UCSD-AML1 (cell line): ENCODE data around the gene ZEB1.
"Not testable (repeated sequence)": the region's sequence is repeated elsewhere in the genome, so short reads cannot be mapped to it uniquely, and the experiment has no call there.

Source experiments
- DNase-seq: peaks from one replicate; lab custom pipeline; 2025; ENCODE audit not compliant: unreplicated experiment; lab: John Stamatoyannopoulos, UW

ZEB1 gene

DNA sequence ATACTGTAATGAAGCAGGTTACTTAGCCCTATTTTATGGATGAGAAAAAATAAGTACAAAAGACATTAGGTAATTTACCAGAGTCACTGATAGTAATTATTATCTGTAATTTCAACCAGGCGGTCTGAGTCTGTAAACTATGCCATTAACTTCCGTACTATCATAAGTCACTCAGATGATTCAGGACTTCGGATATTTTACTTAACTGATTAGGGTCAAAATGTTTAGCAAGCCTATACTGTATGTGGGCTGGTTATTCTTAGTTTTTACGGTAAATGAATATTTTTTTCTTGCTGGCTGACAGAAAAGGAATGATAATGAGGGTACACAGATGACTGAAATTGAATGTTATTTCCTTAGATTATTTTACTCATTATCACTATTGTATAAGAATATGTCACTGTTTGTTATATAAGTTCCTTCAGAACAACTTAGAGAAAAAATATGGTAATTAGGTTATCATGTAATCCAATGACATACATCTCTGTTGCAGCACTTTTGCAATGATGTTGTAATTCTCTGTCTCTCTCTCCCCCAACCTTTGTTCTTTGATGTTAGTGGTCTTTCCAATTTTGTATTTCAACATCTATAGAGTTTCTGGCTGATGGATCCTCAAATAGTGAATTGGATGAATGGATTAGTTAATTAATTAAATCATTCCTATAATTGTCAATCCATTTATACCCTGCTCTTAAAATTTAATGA, 165.6 kb downstream of the ZEB1 start:
- no peak for DNase-seq

DNA sequence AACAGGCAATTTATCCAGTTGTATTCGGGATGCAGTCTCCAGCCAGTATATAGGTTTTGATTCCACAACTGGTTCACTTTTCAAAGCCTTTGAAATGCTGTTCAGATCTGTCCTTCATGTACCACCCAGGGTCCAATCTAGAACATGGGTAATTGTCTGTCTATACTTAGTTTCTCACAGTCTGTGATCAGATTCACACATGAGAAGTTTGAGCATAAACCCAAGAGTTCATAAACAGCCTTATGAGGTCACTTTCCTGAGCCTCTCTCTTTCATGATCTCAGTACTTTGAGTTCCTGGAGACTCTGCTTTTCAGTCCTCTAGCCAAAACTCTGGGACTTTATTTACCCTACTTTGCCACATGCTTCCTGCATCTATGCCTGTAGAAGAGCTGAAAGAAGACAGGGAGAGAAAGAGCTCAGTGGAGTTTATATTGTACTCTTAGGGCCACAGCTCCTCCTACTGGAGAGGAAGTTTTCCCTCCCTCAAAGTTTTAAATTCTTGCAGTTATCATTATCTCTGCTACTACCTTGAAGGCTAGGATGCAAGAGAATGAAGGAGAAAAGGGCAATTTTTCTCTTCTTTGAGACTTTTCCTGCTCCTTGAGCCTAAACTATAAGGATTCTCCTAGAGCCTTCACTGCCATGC, 172.0 kb downstream of the ZEB1 start:
- DNase-seq, result no peak

DNA sequence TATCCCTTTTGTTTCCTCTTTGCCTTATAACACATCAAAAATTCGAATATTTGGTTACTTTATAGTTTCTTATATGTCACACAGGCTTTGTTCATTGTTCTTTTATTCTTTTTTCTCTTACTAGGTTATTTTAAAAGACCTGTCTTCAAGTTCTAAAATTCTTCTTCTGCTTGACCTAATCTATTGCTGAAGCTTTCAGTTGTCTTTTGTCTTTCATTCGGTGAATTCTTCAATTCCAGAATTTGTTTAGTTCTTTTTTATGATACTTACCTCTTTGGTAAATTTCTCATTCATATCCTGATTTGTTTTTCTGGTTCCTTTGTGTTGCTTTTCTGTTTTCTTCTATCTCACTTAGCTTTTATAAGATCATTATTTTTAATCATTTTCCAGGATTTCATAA, 188.4 kb downstream of the ZEB1 start:
- DNase-seq, result no peak

DNA sequence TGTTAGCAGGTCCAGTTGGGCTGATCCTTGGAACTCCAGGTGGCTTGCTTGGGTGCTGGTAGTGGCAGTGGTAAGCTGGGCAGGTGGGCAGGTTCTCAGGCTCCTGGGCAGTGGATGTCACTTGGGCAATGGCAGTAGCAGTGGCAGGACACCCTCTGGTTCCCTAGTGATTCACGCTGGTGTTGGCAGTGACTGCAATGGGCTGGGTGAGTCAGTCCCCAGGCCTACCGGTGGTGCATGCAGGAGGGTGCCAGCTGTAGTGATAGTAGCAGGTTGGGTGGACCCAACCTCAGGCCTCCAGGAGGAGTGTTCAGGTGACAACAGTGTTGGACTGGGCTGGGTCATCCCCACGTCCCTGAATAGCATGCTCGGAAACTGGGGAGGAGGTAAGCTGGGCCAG, 189.2 kb downstream of the ZEB1 start:
- no peak for DNase-seq

DNA sequence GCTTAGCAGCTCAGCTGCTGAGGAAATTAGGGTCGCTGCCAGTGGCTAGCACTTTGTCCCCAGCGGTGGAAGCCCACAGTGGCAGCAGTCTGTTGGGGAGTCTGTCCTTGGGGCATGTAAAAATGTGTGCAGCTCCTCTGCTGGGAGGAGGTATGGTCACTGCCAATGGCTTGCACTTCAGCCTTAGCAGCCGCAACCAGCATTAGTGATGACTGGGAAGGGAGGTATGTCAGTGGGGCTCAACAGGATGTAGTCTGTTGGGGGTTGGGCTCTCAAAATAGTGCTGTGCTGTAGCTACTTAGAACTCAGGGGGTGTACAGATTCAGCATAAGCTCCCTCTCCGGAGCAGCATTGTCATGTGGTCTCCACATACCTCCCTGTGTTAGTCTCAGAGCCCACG, 189.9 kb downstream of the ZEB1 start:
- no peak for DNase-seq

DNA sequence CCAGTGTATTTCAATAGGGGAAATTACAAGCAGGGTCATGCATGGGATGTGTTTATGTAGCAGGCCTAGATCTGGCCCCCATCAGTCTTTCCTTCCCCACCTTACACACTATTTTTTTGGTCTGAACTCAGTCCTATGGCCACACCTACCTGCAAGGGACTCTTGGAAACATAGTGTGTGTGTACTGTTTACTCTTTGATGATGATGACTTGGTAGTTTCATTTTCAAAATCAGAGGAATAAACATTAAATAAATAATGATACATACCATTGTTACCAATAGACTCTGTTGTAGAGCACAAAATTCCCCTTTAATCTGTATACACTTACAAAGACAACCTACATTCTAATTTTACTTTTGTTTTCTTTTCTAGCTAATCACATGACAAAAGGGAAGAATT, 191.0 kb downstream of the ZEB1 start:
- DNase-seq, result no peak

DNA sequence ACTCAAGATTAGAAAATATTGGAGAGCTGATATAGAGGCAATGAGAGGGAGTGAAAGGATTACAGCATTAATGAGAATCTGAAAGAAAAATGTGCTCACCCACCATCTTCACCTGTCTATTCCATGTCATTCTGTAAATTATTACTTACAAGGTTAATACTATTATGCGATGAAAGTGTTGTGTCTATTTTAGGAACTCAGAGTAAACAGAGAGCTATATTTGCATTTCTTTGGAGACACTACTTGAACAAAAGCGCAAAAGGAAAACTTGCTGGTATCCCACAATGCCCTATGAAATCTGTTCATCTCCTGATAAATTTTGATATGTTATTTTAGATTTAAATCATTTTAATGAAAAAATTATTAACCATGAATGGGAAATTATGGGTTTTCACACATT, 196.1 kb downstream of the ZEB1 start:
- DNase-seq, result no peak

DNA sequence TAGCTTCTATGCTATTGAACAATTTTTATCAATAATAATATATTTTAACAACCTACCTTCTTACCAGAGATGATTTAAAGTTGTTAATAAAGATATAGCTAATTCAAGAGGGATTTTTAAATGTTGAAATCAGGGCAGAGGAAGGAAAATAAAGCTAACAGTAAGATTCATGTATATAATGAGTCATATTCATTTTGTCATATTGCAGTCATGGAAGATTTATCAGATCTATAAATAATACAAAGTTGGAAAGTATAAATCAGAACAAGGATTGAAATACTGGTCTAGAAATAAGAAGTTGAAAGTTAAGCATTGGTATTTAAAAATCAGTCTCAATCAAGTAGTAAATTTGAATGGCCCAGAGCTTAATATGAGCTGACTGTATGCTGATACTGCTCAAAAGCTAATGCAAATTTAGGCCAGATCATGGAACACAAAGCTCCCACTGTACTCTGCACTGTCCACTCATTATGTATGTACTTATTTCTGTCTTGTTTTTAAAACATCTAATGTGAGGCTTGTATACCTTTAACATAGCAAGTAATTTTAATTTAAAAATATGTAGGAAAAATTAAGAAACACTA, 196.9 kb downstream of the ZEB1 start:
- no peak for DNase-seq

DNA sequence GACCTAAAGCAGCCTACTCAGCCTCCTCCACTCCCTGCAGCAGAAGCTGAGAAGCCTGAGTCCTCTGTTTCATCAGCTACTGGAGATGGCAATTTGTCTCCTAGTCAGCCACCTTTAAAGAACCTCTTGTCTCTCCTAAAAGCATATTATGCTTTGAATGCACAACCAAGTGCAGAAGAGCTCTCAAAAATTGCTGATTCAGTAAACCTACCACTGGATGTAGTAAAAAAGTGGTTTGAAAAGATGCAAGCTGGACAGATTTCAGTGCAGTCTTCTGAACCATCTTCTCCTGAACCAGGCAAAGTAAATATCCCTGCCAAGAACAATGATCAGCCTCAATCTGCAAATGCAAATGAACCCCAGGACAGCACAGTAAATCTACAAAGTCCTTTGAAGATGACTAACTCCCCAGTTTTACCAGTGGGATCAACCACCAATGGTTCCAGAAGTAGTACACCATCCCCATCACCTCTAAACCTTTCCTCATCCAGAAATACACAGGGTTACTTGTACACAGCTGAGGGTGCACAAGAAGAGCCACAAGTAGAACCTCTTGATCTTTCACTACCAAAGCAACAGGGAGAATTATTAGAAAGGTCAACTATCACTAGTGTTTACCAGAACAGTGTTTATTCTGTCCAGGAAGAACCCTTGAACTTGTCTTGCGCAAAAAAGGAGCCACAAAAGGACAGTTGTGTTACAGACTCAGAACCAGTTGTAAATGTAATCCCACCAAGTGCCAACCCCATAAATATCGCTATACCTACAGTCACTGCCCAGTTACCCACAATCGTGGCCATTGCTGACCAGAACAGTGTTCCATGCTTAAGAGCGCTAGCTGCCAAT, 202.2 kb downstream of the ZEB1 start:
- DNase-seq, result no peak

DNA sequence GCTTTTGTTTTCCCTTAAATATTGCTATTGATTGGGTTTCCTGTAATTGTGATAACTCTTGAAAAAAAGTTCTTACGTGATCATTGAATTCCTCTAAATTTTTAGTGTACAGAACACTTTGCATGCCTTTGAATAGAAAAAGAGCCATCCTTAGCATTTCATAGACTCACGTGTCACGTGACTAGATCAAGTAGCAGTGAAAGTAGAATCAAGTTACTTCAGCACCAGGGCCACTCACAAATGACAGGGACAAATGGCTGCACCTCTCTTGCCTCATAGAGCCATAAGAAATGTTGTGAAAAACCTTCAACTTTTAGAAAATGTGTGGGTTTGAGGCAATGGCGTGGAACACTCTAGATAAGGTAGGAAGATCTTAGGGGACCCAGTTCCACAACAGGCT, 203.8 kb downstream of the ZEB1 start:
- no peak for DNase-seq

DNA sequence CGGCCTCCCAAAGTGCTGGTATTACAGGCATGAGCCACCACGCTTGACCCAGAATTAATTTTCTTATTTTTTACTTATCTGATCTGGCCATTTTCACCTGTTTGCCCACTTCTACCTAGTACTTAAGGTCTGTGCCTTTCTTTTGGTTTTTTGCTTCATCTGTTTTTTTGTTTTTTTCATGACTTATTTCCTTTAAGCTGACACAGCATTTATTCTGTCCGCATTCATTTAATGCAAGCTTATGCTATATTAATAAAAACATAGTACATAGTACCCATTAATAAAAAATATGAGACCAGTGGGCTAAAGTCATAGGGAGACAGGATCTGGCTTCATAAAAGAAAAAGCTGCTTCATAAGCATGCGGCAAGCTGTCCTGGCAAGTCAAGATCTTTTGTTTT, 205.4 kb downstream of the ZEB1 start:
- DNase-seq, result no peak

DNA sequence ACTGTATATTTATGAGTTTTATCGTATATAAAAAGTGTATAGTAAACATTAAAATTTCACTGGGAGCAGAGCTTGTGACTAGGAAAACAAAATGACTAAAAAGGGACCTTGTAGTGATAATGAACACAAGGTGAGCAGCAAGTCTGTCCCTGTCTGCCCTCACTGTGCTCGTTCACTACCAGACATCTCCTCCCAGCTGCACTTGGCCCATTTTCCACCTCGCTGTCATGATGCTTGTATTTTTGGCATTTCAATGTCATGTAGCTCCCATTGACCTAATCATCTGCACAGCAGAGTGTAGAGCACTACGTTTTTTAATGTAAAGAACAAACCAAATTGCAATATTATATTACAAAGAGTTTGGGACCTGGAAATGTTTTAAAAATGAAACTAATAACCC, 207.2 kb downstream of the ZEB1 start:
- DNase-seq, result no peak

DNA sequence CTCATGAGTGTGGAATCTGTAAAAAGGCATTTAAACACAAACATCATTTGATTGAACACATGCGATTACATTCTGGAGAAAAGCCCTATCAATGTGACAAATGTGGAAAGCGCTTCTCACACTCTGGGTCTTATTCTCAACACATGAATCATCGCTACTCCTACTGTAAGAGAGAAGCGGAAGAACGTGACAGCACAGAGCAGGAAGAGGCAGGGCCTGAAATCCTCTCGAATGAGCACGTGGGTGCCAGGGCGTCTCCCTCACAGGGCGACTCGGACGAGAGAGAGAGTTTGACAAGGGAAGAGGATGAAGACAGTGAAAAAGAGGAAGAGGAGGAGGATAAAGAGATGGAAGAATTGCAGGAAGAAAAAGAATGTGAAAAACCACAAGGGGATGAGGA, 207.7 kb downstream of the ZEB1 start:
- DNase-seq, result no peak

DNA sequence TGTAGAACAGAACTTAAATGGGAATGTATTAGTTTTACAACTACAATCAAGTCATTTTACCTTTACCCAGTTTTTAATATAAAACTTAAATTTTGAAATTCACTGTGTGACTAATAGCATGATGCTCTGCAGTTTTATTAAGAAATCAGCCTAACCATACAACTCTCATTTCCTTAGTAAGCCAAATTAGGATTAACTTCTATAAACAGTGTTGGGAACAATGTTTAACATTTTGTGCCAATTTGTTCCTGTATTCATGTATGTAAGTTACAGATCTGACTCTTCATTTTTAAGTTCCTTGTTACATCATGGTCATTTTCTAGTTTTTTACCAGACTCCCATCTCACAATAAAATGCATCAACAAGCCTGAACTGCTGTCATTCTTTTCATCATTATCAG, 209.8 kb downstream of the ZEB1 start:
- no peak for DNase-seq

DNA sequence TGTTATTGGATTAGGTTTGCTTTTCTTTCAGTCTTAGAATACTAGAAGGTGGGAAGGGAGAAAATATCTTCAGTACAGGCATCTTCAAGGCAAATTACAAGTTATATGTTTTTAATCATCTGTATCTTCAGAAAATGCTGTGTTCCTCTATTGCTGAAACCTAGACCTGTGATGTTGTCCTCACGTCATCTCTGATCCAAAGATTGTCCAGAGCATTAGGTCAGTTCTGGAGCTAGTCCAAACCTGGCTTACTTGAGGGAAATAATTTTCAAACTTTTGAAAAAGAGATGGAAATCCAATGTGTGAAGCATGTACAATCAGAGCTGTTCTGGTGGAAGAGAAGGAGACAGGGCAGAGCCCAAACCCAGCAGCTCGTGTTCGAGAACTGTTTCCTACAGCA, 217.3 kb downstream of the ZEB1 start:
- DNase-seq, result no peak

DNA sequence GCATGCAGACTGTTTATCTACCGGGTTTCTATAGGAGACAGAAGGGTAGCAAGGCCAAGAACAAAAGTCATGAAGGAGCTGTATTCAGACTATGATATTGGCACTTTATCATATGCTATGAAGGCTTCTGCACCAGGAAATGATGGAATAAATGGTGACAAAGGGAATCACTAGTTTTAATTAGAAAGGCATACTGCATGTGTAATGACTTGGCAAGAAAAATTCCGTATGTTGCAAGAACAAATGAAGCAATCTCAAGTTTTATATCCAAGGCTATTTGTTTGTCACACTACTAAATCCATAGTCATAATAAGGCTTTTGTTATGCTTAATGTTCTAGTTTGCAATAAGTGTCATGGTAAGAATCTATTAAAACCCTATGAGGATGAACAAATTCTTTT, 230.9 kb downstream of the ZEB1 start:
- DNase-seq, result no peak

DNA sequence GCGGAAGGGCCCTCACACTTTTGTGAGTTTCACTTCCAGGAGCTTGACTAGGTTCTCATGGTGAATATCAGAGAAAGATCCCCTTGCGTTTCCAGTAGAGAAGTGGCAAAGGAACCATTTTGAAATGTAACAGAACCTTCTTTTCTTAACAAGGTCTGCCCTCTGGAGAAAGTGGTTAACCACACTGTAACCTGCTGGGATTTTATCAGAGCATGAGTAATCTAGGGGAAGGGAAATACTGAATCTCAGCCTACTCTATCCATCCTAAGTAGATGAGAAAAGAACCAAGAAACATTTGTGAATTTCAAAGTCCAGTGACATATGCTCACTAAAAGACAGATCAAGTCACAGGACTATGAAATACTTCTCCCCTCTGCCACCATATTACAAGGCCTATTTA, 235.5 kb downstream of the ZEB1 start:
- DNase-seq, result no peak

DNA sequence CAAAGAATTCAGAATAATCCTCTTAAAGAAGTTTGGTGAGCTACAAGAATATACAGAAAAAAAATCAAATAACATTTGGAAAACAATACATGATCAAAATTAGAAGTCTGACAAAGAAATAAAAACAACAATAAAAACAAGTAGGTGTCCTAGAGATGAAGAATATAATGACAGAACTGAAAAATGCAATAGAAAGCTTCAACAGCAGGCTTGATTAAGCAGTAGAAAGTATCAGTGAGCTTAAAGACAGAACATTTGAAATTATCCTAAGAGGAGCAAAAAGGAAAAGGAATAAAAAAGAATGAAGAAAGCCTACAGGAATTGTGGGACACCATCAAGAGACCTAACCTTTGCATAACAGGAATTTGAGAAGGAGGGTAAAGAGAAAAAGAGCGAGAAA, 238.8 kb downstream of the ZEB1 start:
- DNase-seq, result no peak

DNA sequence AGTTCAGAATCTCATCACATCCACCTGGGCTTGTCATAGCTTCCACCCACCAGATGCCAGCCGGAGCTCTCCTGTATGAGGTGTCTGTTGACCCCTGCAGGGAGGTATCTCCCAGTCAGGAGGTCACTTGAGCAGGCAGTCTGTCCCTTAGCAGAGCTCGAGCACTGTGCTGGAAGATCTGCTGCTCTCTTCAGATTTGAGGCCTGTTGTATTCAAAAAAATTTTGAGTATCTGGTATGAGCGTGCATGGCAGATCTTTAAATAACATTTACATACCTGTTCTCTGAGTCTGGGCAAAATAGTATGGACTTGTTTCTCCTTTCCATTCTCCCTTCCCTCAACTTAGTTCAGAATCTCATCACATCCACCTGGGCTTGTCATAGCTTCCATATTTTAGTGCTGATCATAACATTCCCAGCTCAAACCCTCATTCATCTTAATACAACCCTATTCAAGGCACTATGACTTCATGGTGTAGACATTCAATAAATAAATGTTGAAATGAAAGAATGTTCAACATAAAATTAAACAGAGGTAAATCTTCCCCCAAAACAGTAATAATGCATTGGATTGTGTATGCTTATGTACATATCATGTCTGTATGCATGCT, 249.3 kb downstream of the ZEB1 start:
- DNase-seq, result not testable (repeated sequence)

DNA sequence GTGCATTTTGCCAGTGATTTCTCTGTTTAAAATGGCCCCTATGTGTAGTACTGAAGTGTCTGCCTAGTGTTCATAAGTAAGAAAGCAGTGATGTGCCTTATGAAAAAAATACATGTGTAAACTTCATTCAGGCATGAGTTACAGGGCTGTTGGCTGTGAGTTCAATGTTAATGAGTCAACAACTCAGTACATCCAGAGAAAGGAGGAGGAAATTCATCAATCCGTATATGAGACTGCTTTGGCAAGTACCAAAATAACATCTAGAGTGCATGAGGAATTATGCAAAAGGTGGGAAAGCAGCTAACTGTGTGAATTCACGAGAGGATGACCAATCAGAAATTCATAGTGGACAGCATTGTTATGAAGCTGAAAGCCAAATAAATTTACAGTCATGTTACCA, 255.6 kb downstream of the ZEB1 start:
- no peak for DNase-seq

DNA sequence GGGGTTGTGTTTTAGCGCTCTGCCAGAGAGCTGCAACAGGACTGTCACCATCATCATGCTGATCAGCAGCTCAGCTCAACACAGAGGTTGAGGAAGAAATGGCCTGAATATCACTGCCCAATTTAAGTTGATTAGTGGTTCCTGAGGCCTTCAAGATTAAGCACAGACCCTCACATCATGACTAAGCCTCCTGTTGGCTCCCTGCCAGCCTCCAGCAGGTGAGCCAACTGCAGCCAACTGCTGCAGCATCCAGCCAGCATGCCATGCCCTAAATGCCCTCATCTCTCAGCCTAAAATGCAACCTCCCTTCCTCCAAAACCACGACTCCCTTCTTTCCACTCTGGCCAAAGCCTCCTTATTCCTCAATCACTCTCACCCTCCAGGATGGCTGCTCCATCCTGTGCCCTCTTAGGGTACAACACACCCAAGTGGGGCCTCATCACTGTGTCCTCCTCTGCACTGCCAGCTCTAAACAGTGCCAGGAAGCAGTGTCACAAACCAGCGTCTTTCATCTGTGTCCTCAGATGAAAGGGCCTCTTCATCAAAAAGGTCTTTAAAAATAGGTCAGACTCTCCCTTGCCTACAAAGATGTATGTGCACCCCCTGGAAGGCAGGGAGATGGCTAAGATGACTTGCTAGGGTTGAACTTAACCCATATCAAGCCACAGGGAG, 259.3 kb downstream of the ZEB1 start:
- DNase-seq, result no peak
